Neutrophil (primary cell): Measurements from ENCODE around the gene CRMP1.

Source experiments
- H3K27ac ChIP-seq: fragments of 200-600 bp; sonication (generic); 2 replicates; pipeline ENCODE4 v1.5.1; 2016; ENCODE audit warnings: mild to moderate bottlenecking, moderate library complexity
- H3K27me3 ChIP-seq: fragments of 200-600 bp; sonication (generic); 2 replicates; pipeline ENCODE4 v1.6.0; 2016; ENCODE audit warnings: mild to moderate bottlenecking
- H3K36me3 ChIP-seq: fragments of 200-600 bp; sonication (generic); 2 replicates; pipeline ENCODE4 v1.5.1; 2017
- H3K4me1 ChIP-seq, 2 experiments: fragments of 200-600 bp in 1 of 2; sonication (generic) in 1 of 2; 1 replicate in 1 of 2; 2 replicates in 1 of 2; pipeline versions ENCODE4 v1.5.1 to v1.6.1; 2013 to 2016; ENCODE audit warnings: low read depth in 1 of 2, low read length in 1 of 2, mild to moderate bottlenecking in 1 of 2, moderate library complexity in 1 of 2; ENCODE audit not compliant: control insufficient read depth in 1 of 2, insufficient read depth in 1 of 2
- H3K4me3 ChIP-seq, 2 experiments: fragments of 200-600 bp in 1 of 2; sonication (generic) in 1 of 2; 1 replicate in 1 of 2; 2 replicates in 1 of 2; pipeline ENCODE4 v1.5.1; 2013 to 2016; ENCODE audit warnings: low read depth in 1 of 2, low read length in 1 of 2, mild to moderate bottlenecking in 1 of 2, moderate library complexity in 1 of 2
- H3K9me3 ChIP-seq: fragments of 200-600 bp; sonication (generic); 2 replicates; pipeline ENCODE4 v1.5.1; 2016
- TF ChIP-seq, protein P1 (sequence below): fragments of 200-600 bp; sonication (generic); IDR thresholded peaks from 2 replicates; pipeline ENCODE4 v1.5.1; 2016; ENCODE audit warnings: antibody characterized with exemption

The CRMP1 gene

DNA sequence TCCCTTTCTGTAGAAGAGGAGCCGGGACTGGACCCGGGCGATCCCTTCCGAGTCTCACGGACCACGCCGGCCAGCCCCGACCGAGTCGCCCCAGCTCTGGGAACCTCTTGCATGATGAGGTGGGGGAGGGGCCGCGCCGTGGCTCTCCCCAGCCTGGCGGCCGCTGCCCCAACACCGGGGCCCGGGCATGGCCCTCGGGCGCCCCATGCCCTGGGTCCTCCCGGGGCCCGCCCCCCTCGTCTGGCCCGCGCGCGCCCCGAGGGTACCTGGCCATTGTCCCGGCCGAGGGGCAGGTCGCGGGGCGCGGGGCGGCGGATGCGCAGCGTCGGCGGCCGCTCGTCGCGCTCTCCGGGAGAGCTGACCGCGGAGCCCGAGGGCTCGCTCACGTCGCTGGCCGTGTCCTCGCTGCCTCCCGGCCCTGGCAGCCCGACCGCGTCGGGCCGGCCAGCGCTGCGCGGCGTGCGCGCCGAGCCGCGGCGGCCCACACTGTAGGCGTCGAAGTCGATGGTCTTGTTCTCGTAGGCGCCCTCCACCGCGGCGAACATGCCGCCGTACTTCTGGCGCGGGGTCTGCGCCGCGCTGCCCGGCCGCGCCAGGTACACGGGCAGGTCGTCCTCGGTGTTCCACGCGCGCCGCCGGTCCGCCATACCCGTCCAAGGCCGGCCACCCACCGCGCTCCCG, 423 bp downstream of the CRMP1 start:
- Histone ChIP-seq H3K9me3 (no peaks in the 10 kb centered on the region), H3K36me3 (no peaks in the 10 kb centered on the region), H3K4me1 (no peaks in the 10 kb centered on the region), H3K27me3 (peaks cover 96% of the 10 kb centered on the region), H3K4me3 (no peak overlapping the region), H3K27ac (no peak overlapping the region)
- TF ChIP-seq, protein P1, sequence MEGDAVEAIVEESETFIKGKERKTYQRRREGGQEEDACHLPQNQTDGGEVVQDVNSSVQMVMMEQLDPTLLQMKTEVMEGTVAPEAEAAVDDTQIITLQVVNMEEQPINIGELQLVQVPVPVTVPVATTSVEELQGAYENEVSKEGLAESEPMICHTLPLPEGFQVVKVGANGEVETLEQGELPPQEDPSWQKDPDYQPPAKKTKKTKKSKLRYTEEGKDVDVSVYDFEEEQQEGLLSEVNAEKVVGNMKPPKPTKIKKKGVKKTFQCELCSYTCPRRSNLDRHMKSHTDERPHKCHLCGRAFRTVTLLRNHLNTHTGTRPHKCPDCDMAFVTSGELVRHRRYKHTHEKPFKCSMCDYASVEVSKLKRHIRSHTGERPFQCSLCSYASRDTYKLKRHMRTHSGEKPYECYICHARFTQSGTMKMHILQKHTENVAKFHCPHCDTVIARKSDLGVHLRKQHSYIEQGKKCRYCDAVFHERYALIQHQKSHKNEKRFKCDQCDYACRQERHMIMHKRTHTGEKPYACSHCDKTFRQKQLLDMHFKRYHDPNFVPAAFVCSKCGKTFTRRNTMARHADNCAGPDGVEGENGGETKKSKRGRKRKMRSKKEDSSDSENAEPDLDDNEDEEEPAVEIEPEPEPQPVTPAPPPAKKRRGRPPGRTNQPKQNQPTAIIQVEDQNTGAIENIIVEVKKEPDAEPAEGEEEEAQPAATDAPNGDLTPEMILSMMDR, result no peak

DNA sequence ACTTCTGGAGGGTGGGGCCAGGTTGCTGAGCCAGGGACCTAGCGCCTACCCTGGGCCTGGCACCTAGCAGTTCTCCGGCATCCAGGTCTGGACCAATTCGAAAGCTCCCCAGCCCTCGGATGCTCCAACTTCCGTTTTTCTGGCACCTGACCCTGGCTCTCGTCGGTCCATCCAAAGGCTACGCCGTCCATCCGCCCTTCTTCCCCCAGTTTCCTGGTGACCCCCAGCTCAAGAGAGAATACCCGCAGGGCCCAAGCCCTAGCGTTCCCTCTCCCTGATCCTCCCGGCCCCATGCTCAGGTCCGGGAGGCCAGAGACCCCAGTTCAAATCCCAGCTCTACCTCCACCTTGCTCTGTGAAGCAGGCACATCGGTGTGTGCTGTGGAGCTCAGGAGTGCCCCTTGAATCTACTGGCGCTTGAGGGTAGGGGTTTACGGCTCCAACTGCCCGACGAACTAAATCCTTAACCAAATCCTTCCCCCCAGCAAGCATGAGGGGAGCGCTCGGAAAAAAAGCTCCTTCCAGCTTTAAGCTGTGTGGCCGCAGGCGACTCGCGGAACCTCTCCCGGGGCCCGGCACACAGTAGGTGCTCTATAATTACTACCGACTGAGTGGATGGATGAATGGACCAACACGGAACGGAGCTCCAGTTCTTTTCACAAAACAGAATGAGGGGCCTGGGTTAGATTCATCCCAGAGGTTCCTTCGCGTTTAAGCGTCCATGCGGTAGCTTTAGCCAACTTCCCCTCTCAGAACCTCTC, 1.1 kb downstream of the CRMP1 start:
- no peak overlapping the region for H3K27ac ChIP-seq
- H3K36me3 ChIP-seq, result no peaks in the 10 kb centered on the region
- peaks cover 99% of the 10 kb centered on the region for H3K27me3 ChIP-seq
- H3K9me3 ChIP-seq, result no peaks in the 10 kb centered on the region
- no peak overlapping the region for H3K4me3 ChIP-seq
- TF ChIP-seq, protein P1, result no peak
- no peaks in the 10 kb centered on the region for H3K4me1 ChIP-seq

DNA sequence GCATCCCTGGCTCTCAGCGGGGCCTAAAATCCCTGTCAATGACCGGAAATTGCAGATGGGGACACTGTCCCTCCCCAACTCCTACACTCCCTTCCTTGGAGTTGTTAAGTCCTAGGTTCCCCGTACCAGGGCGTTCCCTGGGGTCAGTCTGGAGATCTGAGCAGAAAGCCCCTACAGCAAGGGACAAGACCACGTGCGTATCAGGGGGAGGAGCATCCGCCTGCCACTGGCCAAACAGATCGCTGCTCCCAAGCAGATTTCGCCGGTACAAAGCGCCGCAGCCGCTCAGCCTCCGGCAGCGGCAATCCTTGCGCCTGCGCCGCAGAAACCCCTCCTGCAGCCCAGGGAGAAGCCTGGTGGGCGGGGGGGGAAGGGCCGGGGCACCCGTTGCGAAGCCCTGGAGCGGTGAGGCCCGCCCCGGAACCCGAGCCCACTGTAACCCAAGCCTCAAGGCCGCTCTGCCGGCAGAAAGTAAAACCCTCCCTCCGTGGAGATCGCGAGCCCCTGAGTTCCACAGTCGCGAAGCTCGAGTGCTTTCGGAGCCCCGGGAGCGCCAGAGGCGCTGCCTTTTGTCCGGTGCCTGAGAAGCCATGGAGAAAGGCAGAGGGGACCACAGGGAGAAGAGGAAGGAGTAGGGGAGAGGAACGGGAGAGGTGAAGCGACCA, 2.7 kb downstream of the CRMP1 start:
- H3K9me3 ChIP-seq, result no peaks in the 10 kb centered on the region
- H3K4me1 ChIP-seq, result no peaks in the 10 kb centered on the region
- H3K27me3 ChIP-seq, result peaks cover 99% of the 10 kb centered on the region
- H3K36me3 ChIP-seq, result no peaks in the 10 kb centered on the region
- no peak overlapping the region for H3K4me3 ChIP-seq
- TF ChIP-seq, protein P1, result no peak
- H3K27ac ChIP-seq, result no peak overlapping the region

DNA sequence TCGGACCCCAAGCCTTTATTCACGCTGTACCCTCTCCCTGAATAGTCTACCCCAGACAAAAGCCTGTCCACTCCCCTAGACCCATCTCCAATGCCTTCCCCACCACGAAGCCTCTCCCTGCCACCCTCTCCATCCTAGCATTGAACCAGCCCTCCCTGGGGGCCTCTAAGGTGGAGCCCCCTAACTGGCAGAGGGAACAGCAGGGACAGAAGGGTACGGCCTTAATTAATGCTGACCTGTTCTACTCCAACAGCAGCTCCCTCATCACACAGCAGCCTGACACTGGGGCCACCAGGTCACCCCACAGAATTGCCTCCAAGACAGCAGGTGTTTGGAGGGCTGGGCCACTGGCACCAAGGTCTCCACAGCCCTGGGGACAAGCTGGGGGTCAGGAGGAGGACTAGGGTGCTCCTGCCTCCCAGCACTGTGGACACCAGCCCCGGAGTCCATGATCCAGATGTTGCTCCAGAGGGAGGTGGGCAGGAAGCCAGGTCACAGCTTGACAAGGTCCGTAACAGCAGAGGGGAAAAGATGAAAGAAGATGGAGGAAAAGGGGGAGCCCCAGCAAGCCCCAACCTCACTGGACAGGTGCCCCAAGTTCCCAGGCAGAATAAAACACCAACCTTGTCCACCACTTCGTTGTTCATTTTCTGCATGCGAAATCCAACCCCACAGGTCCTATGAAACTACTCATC, 3.7 kb downstream of the CRMP1 start:
- no peaks in the 10 kb centered on the region for H3K9me3 ChIP-seq
- H3K27me3 ChIP-seq, result peaks cover 97% of the 10 kb centered on the region
- TF ChIP-seq, protein P1, result no peak
- H3K4me3 ChIP-seq, result no peak overlapping the region
- no peaks in the 10 kb centered on the region for H3K36me3 ChIP-seq
- no peak overlapping the region for H3K27ac ChIP-seq
- H3K4me1 ChIP-seq, result no peaks in the 10 kb centered on the region

DNA sequence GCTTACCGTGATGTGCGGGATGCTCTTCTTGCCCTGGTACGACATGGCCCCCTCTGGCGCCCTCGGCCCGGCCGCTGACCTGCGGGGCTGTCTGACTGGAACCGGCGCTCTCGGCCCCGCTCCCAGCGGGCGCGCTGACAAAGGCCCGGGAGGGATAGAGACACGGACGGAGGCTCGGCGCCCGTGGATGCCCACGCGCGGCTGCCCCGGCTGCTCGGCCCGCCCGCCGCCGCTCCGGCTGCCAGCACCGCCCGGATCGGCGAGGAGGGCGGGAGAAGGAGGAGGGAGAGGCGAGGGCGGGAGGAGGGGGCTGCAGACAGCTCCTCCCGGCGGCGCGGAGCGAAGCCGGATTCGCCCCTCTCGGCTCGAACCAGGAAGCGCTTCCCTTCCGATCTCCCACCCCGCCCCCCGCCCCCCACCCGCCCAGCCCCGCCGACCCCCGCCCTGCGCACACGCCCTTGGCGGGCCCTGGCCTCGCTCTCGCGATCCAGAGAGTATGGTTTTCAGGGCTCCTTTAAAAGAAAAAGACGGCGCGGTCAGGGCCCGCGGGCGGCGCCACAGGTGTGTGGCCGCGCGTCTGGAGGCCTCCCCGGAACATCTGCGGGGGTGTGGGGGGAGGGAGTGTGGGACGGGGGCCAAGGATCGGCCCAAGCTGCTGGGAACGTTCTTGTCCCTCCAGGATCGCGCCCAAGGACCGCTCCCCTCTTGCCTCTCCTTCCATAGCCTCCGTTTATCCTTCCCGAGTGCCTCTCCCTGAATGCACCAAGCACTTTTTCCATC, 4.5 kb downstream of the CRMP1 start:
- Histone ChIP-seq H3K4me1 (no peaks in the 10 kb centered on the region), H3K27ac (no peak overlapping the region), H3K9me3 (no peaks in the 10 kb centered on the region), H3K27me3 (peaks cover 93% of the 10 kb centered on the region), H3K36me3 (no peaks in the 10 kb centered on the region), H3K4me3 (no peak overlapping the region)
- TF ChIP-seq, protein P1, result no peak
